ENCODE data around the gene ZNF428. TPM values are rescaled to one million over a fixed set of nuclear protein-coding genes. Genes with fewer than 3 reads are reported as not detected.
A peak's percentile ranks its signal among the peaks of the same experiment; 100 is the strongest.
"Not testable (repeated sequence)": the region's sequence is repeated elsewhere in the genome, so short reads cannot be mapped to it uniquely, and the experiment has no call there.

The ZNF428 gene
- total and polyA plus RNA-seq, 4 donors: 66.1 to 305 (median 206) TPM

GRCh38 chr19:43587029-43587428, 32.4 kb downstream of the ZNF428 start:
- not testable (repeated sequence) for H3K4me3 ChIP-seq (ENCODE audit: low read depth, low read length); H3K27ac ChIP-seq (ENCODE audit: low read depth, low read length); H3K9me3 ChIP-seq (ENCODE audit: control insufficient read depth, insufficient read depth, low read length); DNase-seq (ENCODE audit: low read depth in 4 of 6, low spot score in 6 of 6); H3K27me3 ChIP-seq (ENCODE audit: control insufficient read depth, insufficient read depth, low read length); H3K4me1 ChIP-seq (ENCODE audit: control insufficient read depth, insufficient read depth, low read length)
- peaks cover 58% of the 10 kb centered on the region for H3K36me3 ChIP-seq (ENCODE audit: control insufficient read depth, insufficient read depth, low read length)
- 100% methylated on average over 3 of the region's 3 CpGs for WGBS (ENCODE audit: insufficient coverage)

GRCh38 chr19:43586346-43586745, 33.1 kb downstream of the ZNF428 start:
- H3K4me1 ChIP-seq (ENCODE audit: control insufficient read depth, insufficient read depth, low read length): peaks cover 8% of the 10 kb centered on the region
- no peaks in the 10 kb centered on the region for H3K9me3 ChIP-seq (ENCODE audit: control insufficient read depth, insufficient read depth, low read length)
- H3K36me3 ChIP-seq (ENCODE audit: control insufficient read depth, insufficient read depth, low read length): peaks cover 52% of the 10 kb centered on the region
- no peak overlapping the region for H3K27ac ChIP-seq (ENCODE audit: low read depth, low read length)
- no peak for DNase-seq (ENCODE audit: low read depth in 4 of 6, low spot score in 6 of 6)
- 82% methylated on average over 1 of the region's 2 CpGs for WGBS (ENCODE audit: insufficient coverage)
- H3K27me3 ChIP-seq (ENCODE audit: control insufficient read depth, insufficient read depth, low read length): no peaks in the 10 kb centered on the region
- no peak overlapping the region for H3K4me3 ChIP-seq (ENCODE audit: low read depth, low read length)

GRCh38 chr19:43584484-43584883, 34.9 kb downstream of the ZNF428 start:
- Histone ChIP-seq H3K36me3 (ENCODE audit: control insufficient read depth, insufficient read depth, low read length) (peaks cover 34% of the 10 kb centered on the region), H3K9me3 (ENCODE audit: control insufficient read depth, insufficient read depth, low read length) (no peaks in the 10 kb centered on the region), H3K4me1 (ENCODE audit: control insufficient read depth, insufficient read depth, low read length) (peaks cover 23% of the 10 kb centered on the region), H3K4me3 (ENCODE audit: low read depth, low read length) (no peak overlapping the region), H3K27me3 (ENCODE audit: control insufficient read depth, insufficient read depth, low read length) (no peaks in the 10 kb centered on the region), H3K27ac (ENCODE audit: low read depth, low read length) (no peak overlapping the region)
- 86% methylated on average over 1 of the region's 1 CpG for WGBS (ENCODE audit: insufficient coverage)
- no peak for DNase-seq (ENCODE audit: low read depth in 4 of 6, low spot score in 6 of 6)

- H3K4me3 ChIP-seq (ENCODE audit: low read depth, low read length): no peak overlapping the region
- no peak overlapping the region for H3K27ac ChIP-seq (ENCODE audit: low read depth, low read length)
- H3K27me3 ChIP-seq (ENCODE audit: control insufficient read depth, insufficient read depth, low read length): no peaks in the 10 kb centered on the region
- peaks cover 28% of the 10 kb centered on the region for H3K36me3 ChIP-seq (ENCODE audit: control insufficient read depth, insufficient read depth, low read length)
- no CpG with 5 or more reads among the region's 2 CpGs for WGBS (ENCODE audit: insufficient coverage)
- peaks cover 23% of the 10 kb centered on the region for H3K4me1 ChIP-seq (ENCODE audit: control insufficient read depth, insufficient read depth, low read length)
- DNase-seq (ENCODE audit: low read depth in 4 of 6, low spot score in 6 of 6): no peak
- H3K9me3 ChIP-seq (ENCODE audit: control insufficient read depth, insufficient read depth, low read length): no peaks in the 10 kb centered on the region
Measured at GRCh38 chr19:43582495-43582894, 36.9 kb downstream of the ZNF428 start.

- Histone ChIP-seq H3K36me3 (ENCODE audit: control insufficient read depth, insufficient read depth, low read length) (peaks cover 23% of the 10 kb centered on the region), H3K4me3 (ENCODE audit: low read depth, low read length) (no peak overlapping the region), H3K4me1 (ENCODE audit: control insufficient read depth, insufficient read depth, low read length) (peaks cover 30% of the 10 kb centered on the region), H3K27me3 (ENCODE audit: control insufficient read depth, insufficient read depth, low read length) (no peaks in the 10 kb centered on the region), H3K27ac (ENCODE audit: low read depth, low read length) (no peak overlapping the region), H3K9me3 (ENCODE audit: control insufficient read depth, insufficient read depth, low read length) (no peaks in the 10 kb centered on the region)
- DNase-seq (ENCODE audit: low read depth in 4 of 6, low spot score in 6 of 6): no peak
- 62% methylated on average over 2 of the region's 7 CpGs for WGBS (ENCODE audit: insufficient coverage)
Measured at GRCh38 chr19:43581467-43581866, 38.0 kb downstream of the ZNF428 start.

- Histone ChIP-seq H3K27ac (ENCODE audit: low read depth, low read length) (no peak overlapping the region), H3K9me3 (ENCODE audit: control insufficient read depth, insufficient read depth, low read length) (no peaks in the 10 kb centered on the region), H3K36me3 (ENCODE audit: control insufficient read depth, insufficient read depth, low read length) (peaks cover 10% of the 10 kb centered on the region), H3K4me1 (ENCODE audit: control insufficient read depth, insufficient read depth, low read length) (peaks cover 50% of the 10 kb centered on the region), H3K4me3 (ENCODE audit: low read depth, low read length) (no peak overlapping the region), H3K27me3 (ENCODE audit: control insufficient read depth, insufficient read depth, low read length) (no peaks in the 10 kb centered on the region)
- no peak for DNase-seq (ENCODE audit: low read depth in 4 of 6, low spot score in 6 of 6)
- WGBS (ENCODE audit: insufficient coverage): 92% methylated on average over 3 of the region's 3 CpGs
Measured at GRCh38 chr19:43578787-43579186, 40.6 kb downstream of the ZNF428 start.

- 77% methylated on average over 32 of the region's 37 CpGs for WGBS (ENCODE audit: insufficient coverage)
- no peaks in the 10 kb centered on the region for H3K9me3 ChIP-seq (ENCODE audit: control insufficient read depth, insufficient read depth, low read length)
- peak overlapping the region; percentile 91 for H3K27ac ChIP-seq (ENCODE audit: low read depth, low read length)
- peaks cover 45% of the 10 kb centered on the region for H3K4me1 ChIP-seq (ENCODE audit: control insufficient read depth, insufficient read depth, low read length)
- no peaks in the 10 kb centered on the region for H3K27me3 ChIP-seq (ENCODE audit: control insufficient read depth, insufficient read depth, low read length)
- DNase-seq (ENCODE audit: low read depth in 4 of 6, low spot score in 6 of 6): peak in 1 of 6 donors; percentile 34
- H3K4me3 ChIP-seq (ENCODE audit: low read depth, low read length): peak overlapping the region; percentile 97
- H3K36me3 ChIP-seq (ENCODE audit: control insufficient read depth, insufficient read depth, low read length): peaks cover 10% of the 10 kb centered on the region
Measured at GRCh38 chr19:43575955-43576878, 43.2 kb downstream of the ZNF428 start.

- 0% methylated on average over 44 of the region's 51 CpGs for WGBS (ENCODE audit: insufficient coverage)
Measured at GRCh38 chr19:43575156-43575950, 44.1 kb downstream of the ZNF428 start, which contains the start of the genes PINLYP and XRCC1. Gene PINLYP, plus strand, starts transcription at chr19:43575801. Its CDS starts 1,391 bp downstream, at chr19:43577192. Gene XRCC1, minus strand, starts transcription at chr19:43575527. Its CDS starts 69 bp downstream, at chr19:43575458.

GRCh38 chr19:43574424-43575155, 44.8 kb downstream of the ZNF428 start:
- no peaks in the 10 kb centered on the region for H3K9me3 ChIP-seq (ENCODE audit: control insufficient read depth, insufficient read depth, low read length)
- DNase-seq (ENCODE audit: low read depth in 4 of 6, low spot score in 6 of 6): no peak
- H3K27me3 ChIP-seq (ENCODE audit: control insufficient read depth, insufficient read depth, low read length): no peaks in the 10 kb centered on the region
- peak overlapping the region; percentile 88 for H3K27ac ChIP-seq (ENCODE audit: low read depth, low read length)
- H3K36me3 ChIP-seq (ENCODE audit: control insufficient read depth, insufficient read depth, low read length): peaks cover 10% of the 10 kb centered on the region
- H3K4me1 ChIP-seq (ENCODE audit: control insufficient read depth, insufficient read depth, low read length): peaks cover 31% of the 10 kb centered on the region
- WGBS (ENCODE audit: insufficient coverage): 41% methylated on average over 7 of the region's 12 CpGs
- peak overlapping the region; percentile 97 for H3K4me3 ChIP-seq (ENCODE audit: low read depth, low read length)

More at GRCh38 chr19:43575156-43575950, 44.1 kb downstream of the ZNF428 start, which contains the start of the genes PINLYP and XRCC1:
- no peaks in the 10 kb centered on the region for H3K27me3 ChIP-seq (ENCODE audit: control insufficient read depth, insufficient read depth, low read length)
- H3K4me1 ChIP-seq (ENCODE audit: control insufficient read depth, insufficient read depth, low read length): peaks cover 37% of the 10 kb centered on the region
- peak; percentile 92 to 100 (median 99) for DNase-seq (ENCODE audit: low read depth in 4 of 6, low spot score in 6 of 6)
- H3K36me3 ChIP-seq (ENCODE audit: control insufficient read depth, insufficient read depth, low read length): peaks cover 10% of the 10 kb centered on the region
- peak within 1 kb of the TSS; percentile 91 for H3K27ac ChIP-seq (ENCODE audit: low read depth, low read length)
- no peaks in the 10 kb centered on the region for H3K9me3 ChIP-seq (ENCODE audit: control insufficient read depth, insufficient read depth, low read length)
- H3K4me3 ChIP-seq (ENCODE audit: low read depth, low read length): peak within 1 kb of the TSS; percentile 97
